VCaP (cell line): ENCODE data around the gene SIGLEC5.
A peak's percentile ranks its signal among the peaks of the same experiment; 100 is the strongest.
"Not testable (repeated sequence)": the region's sequence is repeated elsewhere in the genome, so short reads cannot be mapped to it uniquely, and the experiment has no call there.

Source experiments
- H3K27ac ChIP-seq: fragments of 450-650 bp; 2 replicates; pipeline ENCODE4 v1.5.1; 2017
- CTCF ChIP-seq: fragments of 450-650 bp; conservative IDR thresholded peaks from 2 replicates; pipeline ENCODE4 v1.5.1; 2017; ENCODE audit warnings: mild to moderate bottlenecking, moderate library complexity

SIGLEC5 gene

GRCh38 chr19:51630315-51630714 is at the start of gene SIGLEC5:
Gene SIGLEC5, minus strand, starts transcription at chr19:51630401. Its CDS starts 66 bp downstream, at chr19:51630335.
- H3K27ac ChIP-seq: peak within 1 kb of the TSS; percentile 69

GRCh38 chr19:51676566-51677083 is 46.4 kb upstream of the SIGLEC5 start:
- TF ChIP-seq CTCF: no peak
- H3K27ac ChIP-seq: no peak overlapping the region

GRCh38 chr19:51675911-51676565 is 45.8 kb upstream of the SIGLEC5 start:
- peak; percentile 55 for TF ChIP-seq CTCF
- not testable (repeated sequence) for H3K27ac ChIP-seq

GRCh38 chr19:51668216-51668615 is 38.0 kb upstream of the SIGLEC5 start:
- no peak for TF ChIP-seq CTCF

GRCh38 chr19:51664997-51665396 is 34.8 kb upstream of the SIGLEC5 start:
- no peak overlapping the region for H3K27ac ChIP-seq
- TF ChIP-seq CTCF: no peak; the same call in 1 of the 2 replicates

More at GRCh38 chr19:51668216-51668615, 38.0 kb upstream of the SIGLEC5 start:
- H3K27ac ChIP-seq: no peak overlapping the region

- no peak for TF ChIP-seq CTCF
- H3K27ac ChIP-seq: no peak overlapping the region
These were observed 33.9 kb upstream of the SIGLEC5 start for GRCh38 chr19:51664131-51664530.

GRCh38 chr19:51663650-51664049 is 33.4 kb upstream of the SIGLEC5 start:
- no peak overlapping the region for H3K27ac ChIP-seq
- TF ChIP-seq CTCF: no peak

- H3K27ac ChIP-seq: no peak overlapping the region
- peak; percentile 83 for TF ChIP-seq CTCF
These were observed 30.9 kb upstream of the SIGLEC5 start for GRCh38 chr19:51660975-51661600.
